HUES6 (cell line): ENCODE data around the gene LRRC23.

Experiments used
- H3K27ac ChIP-seq: 2 replicates; pipeline ENCODE4 v1.7.0; 2013; ENCODE audit warnings: low read depth, mild to moderate bottlenecking, low read length, inconsistent platforms
- H3K27me3 ChIP-seq: 2 replicates; pipeline ENCODE4 v1.6.1; 2013; ENCODE audit warnings: low read length; ENCODE audit not compliant: control insufficient read depth, insufficient read depth
- H3K36me3 ChIP-seq: 2 replicates; pipeline ENCODE4 v1.6.1; 2013; ENCODE audit warnings: low read length; ENCODE audit not compliant: control insufficient read depth, insufficient read depth
- H3K4me1 ChIP-seq: 2 replicates; pipeline ENCODE4 v1.6.1; 2013; ENCODE audit warnings: low read length; ENCODE audit not compliant: control insufficient read depth, insufficient read depth
- H3K4me3 ChIP-seq: 2 replicates; pipeline ENCODE4 v1.5.1; 2013; ENCODE audit warnings: low read depth, low read length
- H3K9ac ChIP-seq: one replicate; pipeline ENCODE4 v1.6.1; 2013; ENCODE audit warnings: mild to moderate bottlenecking, low read length
- H3K9me3 ChIP-seq: 2 replicates; pipeline ENCODE4 v1.6.1; 2013; ENCODE audit warnings: low read depth, low read length; ENCODE audit not compliant: control insufficient read depth, insufficient read depth

The LRRC23 gene

GRCh38 chr12:6956021-6956727, 51.6 kb downstream of the LRRC23 start:
- Histone ChIP-seq H3K9me3 (no peaks in the 10 kb centered on the region), H3K36me3 (no peaks in the 10 kb centered on the region), H3K27ac (no peak overlapping the region), H3K4me3 (no peak overlapping the region), H3K9ac (no peak overlapping the region), H3K27me3 (no peaks in the 10 kb centered on the region), H3K4me1 (peaks cover 30% of the 10 kb centered on the region)

GRCh38 chr12:6957151-6957701, 52.6 kb downstream of the LRRC23 start:
- Histone ChIP-seq H3K9ac (no peak overlapping the region), H3K4me3 (no peak overlapping the region), H3K4me1 (peaks cover 32% of the 10 kb centered on the region), H3K27me3 (no peaks in the 10 kb centered on the region), H3K27ac (no peak overlapping the region), H3K36me3 (no peaks in the 10 kb centered on the region), H3K9me3 (no peaks in the 10 kb centered on the region)

DNA sequence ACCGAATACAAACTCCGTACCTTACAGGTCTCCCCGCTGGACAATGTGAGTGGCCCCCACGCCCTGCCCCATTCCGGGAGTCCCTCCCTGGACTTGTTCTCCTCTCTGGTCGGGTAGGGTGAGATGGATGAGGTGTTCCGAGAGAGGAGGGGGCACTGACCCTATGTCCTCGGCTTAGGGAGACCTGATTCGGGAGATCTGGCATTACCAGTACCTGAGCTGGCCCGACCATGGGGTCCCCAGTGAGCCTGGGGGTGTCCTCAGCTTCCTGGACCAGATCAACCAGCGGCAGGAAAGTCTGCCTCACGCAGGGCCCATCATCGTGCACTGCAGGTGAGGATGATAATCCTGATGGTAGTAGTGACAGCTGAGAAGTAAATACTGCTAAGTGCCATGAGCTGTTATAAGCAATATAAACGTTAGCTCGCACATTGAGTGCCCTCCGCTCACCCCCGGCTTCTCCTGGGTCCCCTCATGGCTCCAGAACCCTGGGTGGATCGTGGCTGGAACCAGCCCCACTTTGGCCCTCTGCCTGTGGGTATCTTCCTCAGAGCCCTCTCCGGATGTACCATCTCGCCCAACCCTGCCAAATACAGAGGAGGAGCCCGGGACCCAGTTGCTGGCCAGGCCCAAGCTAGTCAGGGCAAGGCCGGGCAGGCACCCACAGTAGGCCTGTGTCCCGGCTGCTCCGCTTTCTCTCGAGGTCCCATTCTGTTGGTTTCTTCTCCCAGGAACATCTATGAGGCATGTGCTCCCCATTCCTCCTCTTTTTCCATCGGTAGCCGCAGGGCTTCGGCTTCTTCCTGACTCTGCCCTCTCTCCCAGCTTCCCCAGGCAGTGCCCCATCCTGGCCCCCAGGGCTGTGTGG, 53.4 kb downstream of the LRRC23 start:
- Histone ChIP-seq H3K4me1 (peaks cover 31% of the 10 kb centered on the region), H3K9me3 (no peaks in the 10 kb centered on the region), H3K27ac (no peak overlapping the region), H3K4me3 (no peak overlapping the region), H3K9ac (peak overlapping the region; percentile 10), H3K27me3 (no peaks in the 10 kb centered on the region), H3K36me3 (no peaks in the 10 kb centered on the region)

DNA sequence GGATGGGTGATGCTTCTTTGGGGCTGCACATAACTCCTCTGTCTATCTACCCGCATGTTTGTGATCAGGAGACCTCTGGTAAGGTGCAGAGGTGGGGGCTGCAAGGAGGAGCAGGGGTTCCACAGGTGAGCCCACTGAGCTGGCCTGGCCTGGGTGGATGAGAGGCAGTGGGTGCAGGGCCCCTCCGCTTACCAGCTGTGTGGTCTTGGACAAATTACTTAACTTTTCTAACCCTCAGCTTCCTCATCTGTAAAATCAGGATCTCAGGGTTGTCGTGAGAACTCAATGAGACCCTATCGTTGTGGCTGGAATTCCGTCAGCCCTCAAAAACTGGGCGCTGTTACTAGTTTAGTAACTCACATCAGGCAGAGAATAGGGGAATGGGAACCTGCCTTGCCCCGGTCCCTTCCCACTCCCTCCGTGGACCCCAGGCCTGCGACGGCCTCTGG, 54.0 kb downstream of the LRRC23 start:
- Histone ChIP-seq H3K27me3 (no peaks in the 10 kb centered on the region), H3K36me3 (no peaks in the 10 kb centered on the region), H3K9ac (peak overlapping the region; percentile 10), H3K9me3 (no peaks in the 10 kb centered on the region), H3K27ac (no peak overlapping the region), H3K4me3 (no peak overlapping the region), H3K4me1 (peaks cover 24% of the 10 kb centered on the region)

GRCh38 chr12:6959058-6959804, 54.6 kb downstream of the LRRC23 start:
- Histone ChIP-seq H3K27me3 (no peaks in the 10 kb centered on the region), H3K9ac (no peak overlapping the region), H3K36me3 (peaks cover 1% of the 10 kb centered on the region; the same call in 1 of the 2 replicates), H3K9me3 (no peaks in the 10 kb centered on the region), H3K4me3 (no peak overlapping the region), H3K27ac (no peak overlapping the region), H3K4me1 (peaks cover 25% of the 10 kb centered on the region)

- H3K4me1 ChIP-seq = peaks cover 32% of the 10 kb centered on the region
- no peaks in the 10 kb centered on the region for H3K27me3 ChIP-seq
- no peak overlapping the region for H3K27ac ChIP-seq
- H3K9ac ChIP-seq = no peak overlapping the region
- H3K4me3 ChIP-seq = no peak overlapping the region
- H3K36me3 ChIP-seq = peaks cover 9% of the 10 kb centered on the region; the same call in 1 of the 2 replicates
- H3K9me3 ChIP-seq = no peaks in the 10 kb centered on the region
Measured at GRCh38 chr12:6959805-6960592, 55.4 kb downstream of the LRRC23 start.

GRCh38 chr12:6960593-6961277, 56.1 kb downstream of the LRRC23 start:
- Histone ChIP-seq H3K4me1 (peaks cover 32% of the 10 kb centered on the region), H3K27me3 (no peaks in the 10 kb centered on the region), H3K9ac (peak overlapping the region; percentile 83), H3K9me3 (no peaks in the 10 kb centered on the region), H3K27ac (peak overlapping the region; percentile 77; the same call in 1 of the 2 replicates), H3K4me3 (peak overlapping the region; percentile 74), H3K36me3 (peaks cover 15% of the 10 kb centered on the region)

GRCh38 chr12:6961278-6961694, 56.7 kb downstream of the LRRC23 start:
- Histone ChIP-seq H3K4me3 (peak overlapping the region; percentile 74), H3K27me3 (no peaks in the 10 kb centered on the region), H3K36me3 (peaks cover 21% of the 10 kb centered on the region), H3K9ac (peak overlapping the region; percentile 83), H3K9me3 (no peaks in the 10 kb centered on the region), H3K27ac (peak overlapping the region; percentile 77), H3K4me1 (peaks cover 32% of the 10 kb centered on the region)

DNA sequence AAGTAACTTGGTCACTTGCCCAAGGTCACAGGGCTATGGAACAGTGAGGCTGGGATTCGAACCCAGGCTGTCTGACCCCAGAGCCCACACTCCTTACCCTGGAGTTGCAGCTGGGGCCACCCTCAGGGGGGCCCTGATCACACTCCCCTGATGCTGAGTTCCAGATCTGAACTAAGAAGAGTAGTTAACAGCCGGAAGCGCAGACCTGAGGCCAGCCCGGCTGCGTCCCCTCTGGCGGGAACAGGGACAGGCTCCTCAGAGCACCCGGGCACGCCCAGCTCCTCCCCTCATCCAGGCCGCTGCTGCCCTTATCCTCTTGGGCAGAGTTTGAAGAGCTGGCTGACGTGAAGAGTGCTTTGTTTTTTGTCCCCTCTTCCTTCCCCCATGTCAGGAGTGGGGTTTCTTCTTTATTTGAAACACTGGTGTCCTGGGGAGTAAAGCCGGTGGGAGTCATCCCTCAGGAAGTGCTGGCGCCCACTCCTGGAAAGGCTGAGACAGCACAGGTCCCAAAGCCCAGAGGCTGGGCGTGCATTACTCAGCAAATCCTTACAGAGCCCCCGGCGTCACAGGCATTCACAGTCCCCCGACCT, 57.2 kb downstream of the LRRC23 start:
- Histone ChIP-seq H3K27me3 (no peaks in the 10 kb centered on the region), H3K4me1 (peaks cover 32% of the 10 kb centered on the region), H3K9me3 (no peaks in the 10 kb centered on the region), H3K27ac (peak overlapping the region; percentile 77), H3K36me3 (peaks cover 25% of the 10 kb centered on the region), H3K9ac (peak overlapping the region; percentile 83), H3K4me3 (peak overlapping the region; percentile 74)
